H1 (cell line): Measurements from ENCODE around the gene PDGFRA. TPM values are rescaled to one million over a fixed set of nuclear protein-coding genes. Genes with fewer than 3 reads are reported as not detected.
A peak's percentile ranks its signal among the peaks of the same experiment; 100 is the strongest.

ENCODE experiments used
- ATF2 ChIP-seq: IDR thresholded peaks from 2 replicates; pipeline ENCODE4 v1.6.1; 2012; ENCODE audit warnings: low read length, inconsistent platforms
- BACH1 ChIP-seq: IDR thresholded peaks from 2 replicates; pipeline ENCODE4 v1.6.1; 2012; ENCODE audit warnings: low read length, improper control_type of control experiment
- CREB1 ChIP-seq: IDR thresholded peaks from 2 replicates; pipeline ENCODE4 v1.6.1; 2012; ENCODE audit warnings: inconsistent platforms
- CTBP2 ChIP-seq: IDR thresholded peaks from 2 replicates; pipeline ENCODE4 v1.7.0; 2011; ENCODE audit warnings: borderline replicate concordance, mild to moderate bottlenecking, moderate library complexity, mixed read lengths, low read length; ENCODE audit not compliant: insufficient read depth, insufficient read length
- CTCF ChIP-seq, 3 experiments: IDR thresholded peaks; 1 replicate in 2 of 3; 2 replicates in 1 of 3; pipeline versions ENCODE4 v1.5.1 to v1.6.1; 2011; ENCODE audit warnings: low read length in 3 of 3, mild to moderate bottlenecking in 3 of 3, inconsistent platforms in 2 of 3, low read depth in 1 of 3, moderate library complexity in 1 of 3; ENCODE audit not compliant: insufficient read depth in 1 of 3; ENCODE audit errors: control extremely low read depth in 1 of 3
- KDM4A ChIP-seq: IDR thresholded peaks from one replicate; pipeline ENCODE4 v1.7.1; 2012; ENCODE audit warnings: low read depth, mild to moderate bottlenecking, moderate library complexity, low read length, inconsistent platforms; ENCODE audit not compliant: severe bottlenecking
- NANOG ChIP-seq: IDR thresholded peaks from 2 replicates; pipeline ENCODE4 v1.6.1; 2011; ENCODE audit warnings: low read length, low read depth, mild to moderate bottlenecking, inconsistent platforms; ENCODE audit not compliant: insufficient read depth, poor library complexity, severe bottlenecking
- RAD21 ChIP-seq, 2 experiments: IDR thresholded peaks in 1 of 2; conservative IDR thresholded peaks in 1 of 2; 2 replicates each; pipeline ENCODE4 v1.6.1; 2011; ENCODE audit warnings: low read depth in 2 of 2, low read length in 2 of 2, improper control_type of control experiment in 1 of 2, inconsistent platforms in 1 of 2, mild to moderate bottlenecking in 1 of 2, moderate library complexity in 1 of 2
- TBP ChIP-seq: IDR thresholded peaks from 2 replicates; pipeline ENCODE4 v1.6.1; 2011; ENCODE audit warnings: low read depth, low read length, improper control_type of control experiment
- YY1 ChIP-seq: IDR thresholded peaks from 2 replicates; pipeline ENCODE4 v1.6.1; 2011; ENCODE audit warnings: low read depth, mild to moderate bottlenecking, low read length
- polyA plus RNA-seq, 7 experiments: library from polyadenylated mRNA; depleted of rRNA in 3 of 7; stranded (reverse) in 5 of 7; unstranded in 2 of 7; fragments of >200 nt in 5 of 7; fragments of 200-250 nt in 2 of 7; gene quantifications; 1 replicate in 5 of 7; 2 replicates in 1 of 7; 4 replicates in 1 of 7; pipeline versions ENCODE4 v1.2.1 to v1.2.3, GENCODE V29; 2011 to 2013; ENCODE audit warnings: missing spikeins in 2 of 7, mixed read lengths in 2 of 7
- total RNA-seq: library from RNA; stranded (reverse); fragmentation: NEBNext Ultra II Directional; extraction: Animal tissue kit (Norgen Biotek cat#: 25700); gene quantifications from 2 replicates; pipeline ENCODE4 v1.2.1, GENCODE V29; 2021

Gene PDGFRA
- total and polyA plus RNA-seq, 2 of the 8 experiments (the other 6 are each of a cell fraction or from before 2014, with no cell fraction given), result 1.4 to 3.4 TPM

GRCh38 chr4:54233277-54233696 lies 4.2 kb downstream of the PDGFRA start (continued):
- TF ChIP-seq YY1 (no peak), NANOG (peak; percentile 23), TBP (0 out of 2 replicates have a peak, but pooled peaks have one; percentile 33), BACH1 (no peak), RAD21 (IDR thresholded peaks at IDR 0.05 in 1 of 2, conservative IDR thresholded peaks at IDR 0.05 in 1 of 2; ENCODE audit: low read depth in 2 of 2, low read length in 2 of 2) (peak; percentile 79 to 90), ATF2 (0 out of 2 replicates have a peak, but pooled peaks have one; percentile 0), CTCF (IDR thresholded peaks at IDR 0.05; ENCODE audit: control extremely low read depth in 1 of 3, insufficient read depth in 1 of 3, low read depth in 1 of 3, low read length in 3 of 3) (peak in 2 of 3 experiments; percentile 74 to 86; a peak in 3 of 4 replicates), KDM4A (peak; percentile 49), CTBP2 (no peak), CREB1 (no peak)
